Neuronal stem cell (in vitro differentiated cells): ENCODE results near the gene RPS16.

Source experiments
- DNase-seq: peaks from one replicate; pipeline ENCODE4 v3.0.0-alpha.2; 2013; ENCODE audit warnings: low spot score
- H2AFZ ChIP-seq: one replicate; pipeline ENCODE4 v1.6.1; 2013; ENCODE audit warnings: mild to moderate bottlenecking, low read length, inconsistent platforms
- H2AK5ac ChIP-seq: 2 replicates; pipeline ENCODE4 v1.6.1; 2013; ENCODE audit warnings: low read depth, mild to moderate bottlenecking, inconsistent platforms, low read length, moderate library complexity, mixed read lengths
- H2BK120ac ChIP-seq: 2 replicates; pipeline ENCODE4 v1.6.1; 2013; ENCODE audit warnings: low read depth, mild to moderate bottlenecking, inconsistent platforms, low read length, moderate library complexity, mixed read lengths
- H2BK12ac ChIP-seq: one replicate; pipeline ENCODE4 v1.6.1; 2013; ENCODE audit warnings: low read length, inconsistent platforms
- H2BK15ac ChIP-seq: 2 replicates; pipeline ENCODE4 v1.6.1; 2013; ENCODE audit warnings: mild to moderate bottlenecking, low read length, inconsistent platforms, mixed read lengths
- H2BK5ac ChIP-seq: one replicate; pipeline ENCODE4 v1.6.1; 2013; ENCODE audit warnings: inconsistent platforms, mild to moderate bottlenecking, low read length, moderate library complexity
- H3K14ac ChIP-seq: one replicate; pipeline ENCODE4 v1.6.1; 2013; ENCODE audit warnings: low read length, inconsistent platforms
- H3K18ac ChIP-seq: 2 replicates; pipeline ENCODE4 v1.6.1; 2013; ENCODE audit warnings: low read length, inconsistent platforms
- H3K23ac ChIP-seq: 2 replicates; pipeline ENCODE4 v1.6.1; 2013; ENCODE audit warnings: low read depth, mild to moderate bottlenecking, mixed read lengths, low read length, inconsistent platforms; ENCODE audit not compliant: poor library complexity
- H3K27ac ChIP-seq: replicated peaks from 3 replicates; pipeline ENCODE4 v1.5.1; 2013; ENCODE audit warnings: low read length, inconsistent platforms
- H3K27me3 ChIP-seq, 3 experiments: 2 replicates each; pipeline ENCODE4 v1.6.1; 2013; ENCODE audit warnings: low read length in 3 of 3, mild to moderate bottlenecking in 2 of 3, inconsistent platforms in 1 of 3, low read depth in 1 of 3, mixed read lengths in 1 of 3, moderate library complexity in 1 of 3; ENCODE audit not compliant: control insufficient read depth in 3 of 3, insufficient read depth in 3 of 3
- H3K36me3 ChIP-seq, 2 donors: replicated peaks in 1 of 2; 2 replicates each; pipeline ENCODE4 v1.6.1; 2013; ENCODE audit warnings: low read length in 2 of 2; ENCODE audit not compliant: control insufficient read depth in 2 of 2, insufficient read depth in 2 of 2
- H3K4ac ChIP-seq: 2 replicates; pipeline ENCODE4 v1.6.1; 2013; ENCODE audit warnings: inconsistent platforms, mild to moderate bottlenecking, low read length, moderate library complexity
- H3K4me1 ChIP-seq, 2 donors: 1 replicate in 1 of 2; 2 replicates in 1 of 2; pipeline ENCODE4 v1.6.1; 2013; ENCODE audit warnings: low read length in 2 of 2, low read depth in 1 of 2; ENCODE audit not compliant: control insufficient read depth in 2 of 2, insufficient read depth in 1 of 2
- H3K4me2 ChIP-seq: one replicate; pipeline ENCODE4 v1.6.1; 2013; ENCODE audit warnings: mild to moderate bottlenecking, low read length, inconsistent platforms; ENCODE audit not compliant: insufficient read depth, poor library complexity, severe bottlenecking
- H3K4me3 ChIP-seq, 2 donors: 2 replicates each; pipeline ENCODE4 v1.5.1; 2013; ENCODE audit warnings: low read length in 2 of 2, mild to moderate bottlenecking in 2 of 2, inconsistent platforms in 1 of 2, moderate library complexity in 1 of 2
- H3K79me1 ChIP-seq: one replicate; pipeline ENCODE4 v1.6.1; 2013; ENCODE audit warnings: low read depth, mild to moderate bottlenecking, inconsistent platforms, low read length, moderate library complexity
- H3K9ac ChIP-seq: one replicate; pipeline ENCODE4 v1.6.1; 2013; ENCODE audit warnings: mild to moderate bottlenecking, low read depth, low read length, inconsistent platforms; ENCODE audit not compliant: poor library complexity
- H3K9me3 ChIP-seq, 2 donors: replicated peaks in 1 of 2; 2 replicates each; pipeline versions ENCODE3 to v1.6.1; 2013; ENCODE audit warnings: low read length in 2 of 2, mild to moderate bottlenecking in 2 of 2, inconsistent platforms in 1 of 2, low read depth in 1 of 2, mixed read lengths in 1 of 2, moderate library complexity in 1 of 2; ENCODE audit not compliant: control insufficient read depth in 2 of 2, insufficient read depth in 1 of 2
- H4K8ac ChIP-seq: one replicate; pipeline ENCODE4 v1.6.1; 2013; ENCODE audit warnings: low read depth, mild to moderate bottlenecking, inconsistent platforms, low read length, moderate library complexity
- H4K91ac ChIP-seq: one replicate; pipeline ENCODE4 v1.6.1; 2013; ENCODE audit warnings: low read length, low read depth, mild to moderate bottlenecking, inconsistent platforms; ENCODE audit not compliant: poor library complexity
- WGBS, 2 donors: extraction: QIAGEN DNeasy Blood & Tissue Kit; methylation state at CpG; one replicate each; pipeline ENCODE4 v1.1.7; 2013; ENCODE audit warnings: missing lambda C conversion rate in 2 of 2, mixed read lengths in 1 of 2; ENCODE audit not compliant: insufficient read length in 2 of 2, insufficient replicate concordance in 1 of 2; ENCODE audit errors: extremely low coverage in 2 of 2; 5-methylcytosine and 5-hydroxymethylcytosine counted together

The RPS16 gene

GRCh38 chr19:39406656-39407409 is 28.9 kb downstream of the RPS16 start, which contains the start of gene ZFP36:
TSS of gene ZFP36 (plus strand) at chr19:39406847. CDS start at chr19:39406905, 58 bp downstream.
- peak within 1 kb of the TSS; percentile 97 for H2AK5ac ChIP-seq
- peak within 1 kb of the TSS; percentile 98 for H3K18ac ChIP-seq
- WGBS, 2 donors: no CpG with 5 or more reads among the region's 56 CpGs
- H2AFZ ChIP-seq: peak within 1 kb of the TSS; percentile 92
- no peak within 1 kb of the TSS for H2BK120ac ChIP-seq
- DNase-seq: no peak
- peak within 1 kb of the TSS; percentile 1 for H2BK12ac ChIP-seq
- H2BK15ac ChIP-seq: peak within 1 kb of the TSS; percentile 84
- H3K4ac ChIP-seq: no peak within 1 kb of the TSS
- peak within 1 kb of the TSS; percentile 96 for H3K9ac ChIP-seq
- no peak within 1 kb of the TSS for H4K8ac ChIP-seq
- H3K36me3 ChIP-seq: peaks cover 0 to 6% of the 10 kb centered on the region in 2 donors
- H4K91ac ChIP-seq: no peak within 1 kb of the TSS
- no peak within 1 kb of the TSS for H3K14ac ChIP-seq
- peaks cover 26 to 38% of the 10 kb centered on the region in 2 donors for H3K4me1 ChIP-seq
- H3K9me3 ChIP-seq: no peaks in the 10 kb centered on the region
- peak within 1 kb of the TSS; percentile 96 for H3K23ac ChIP-seq
- H3K27me3 ChIP-seq: peaks cover 0 to 27% (median 0%) of the 10 kb centered on the region in 3 experiments
- H3K4me2 ChIP-seq: peak within 1 kb of the TSS; percentile 99
- H3K79me1 ChIP-seq: no peaks in the 10 kb centered on the region
- H3K4me3 ChIP-seq: peak within 1 kb of the TSS; percentile 82 to 91
- H3K27ac ChIP-seq: no peak within 1 kb of the TSS
- peak within 1 kb of the TSS; percentile 15 for H2BK5ac ChIP-seq

GRCh38 chr19:39405958-39406655 is 29.6 kb downstream of the RPS16 start:
- H3K18ac ChIP-seq: peak overlapping the region; percentile 78
- no peak overlapping the region for H4K8ac ChIP-seq
- peaks cover 0 to 27% (median 0%) of the 10 kb centered on the region in 3 experiments for H3K27me3 ChIP-seq
- no peak overlapping the region for H2BK5ac ChIP-seq
- no peak overlapping the region for H2BK15ac ChIP-seq
- peak overlapping the region; percentile 7 for H3K9ac ChIP-seq
- peak overlapping the region; percentile 96 for H3K23ac ChIP-seq
- H2BK120ac ChIP-seq: no peak overlapping the region
- no peak overlapping the region for H4K91ac ChIP-seq
- H2AK5ac ChIP-seq: peak overlapping the region; percentile 30
- peaks cover 0 to 6% of the 10 kb centered on the region in 2 donors for H3K36me3 ChIP-seq
- no CpG with 5 or more reads among the region's 22 CpGs for WGBS, 2 donors
- peak overlapping the region; percentile 63 to 91 for H3K4me3 ChIP-seq
- no peak overlapping the region for H3K27ac ChIP-seq
- no peak overlapping the region for H3K4ac ChIP-seq
- peaks cover 25 to 39% of the 10 kb centered on the region in 2 donors for H3K4me1 ChIP-seq
- no peak overlapping the region for H3K14ac ChIP-seq
- H3K4me2 ChIP-seq: peak overlapping the region; percentile 99
- peak overlapping the region; percentile 92 for H2AFZ ChIP-seq
- no peaks in the 10 kb centered on the region for H3K79me1 ChIP-seq
- no peak for DNase-seq
- H3K9me3 ChIP-seq: no peaks in the 10 kb centered on the region
- no peak overlapping the region for H2BK12ac ChIP-seq

GRCh38 chr19:39405261-39405957 is 30.3 kb downstream of the RPS16 start:
- Histone ChIP-seq H3K23ac (no peak overlapping the region), H2BK12ac (peak overlapping the region; percentile 75), H3K27me3 (peaks cover 0 to 27% (median 0%) of the 10 kb centered on the region in 3 experiments), H3K14ac (no peak overlapping the region), H4K91ac (no peak overlapping the region), H3K4me2 (no peak overlapping the region), H4K8ac (no peak overlapping the region), H3K4ac (no peak overlapping the region), H3K36me3 (peaks cover 0 to 6% of the 10 kb centered on the region in 2 donors), H2BK120ac (no peak overlapping the region), H3K4me1 (peaks cover 24 to 33% of the 10 kb centered on the region in 2 donors), H3K27ac (no peak overlapping the region), H2AK5ac (peak overlapping the region; percentile 76), H2BK15ac (peak overlapping the region; percentile 63), H3K4me3 (no peak overlapping the region), H3K18ac (peak overlapping the region; percentile 7), H2AFZ (no peak overlapping the region), H3K9me3 (no peaks in the 10 kb centered on the region), H3K9ac (no peak overlapping the region), H2BK5ac (no peak overlapping the region), H3K79me1 (no peaks in the 10 kb centered on the region)
- no CpG with 5 or more reads among the region's 17 CpGs for WGBS, 2 donors
- no peak for DNase-seq
